GM21423 (cell line): ENCODE results near the gene PTGES3L.
"Not testable (repeated sequence)": the region's sequence is repeated elsewhere in the genome, so short reads cannot be mapped to it uniquely, and the experiment has no call there.

Experiments used
- ATAC-seq: cut with Tn5 transposase; IDR thresholded peaks from one replicate; pipeline ENCODE4 v1.9.1; 2021; ENCODE audit warnings: mild to moderate bottlenecking, moderate library complexity; ENCODE audit not compliant: unreplicated experiment

Gene PTGES3L

DNA sequence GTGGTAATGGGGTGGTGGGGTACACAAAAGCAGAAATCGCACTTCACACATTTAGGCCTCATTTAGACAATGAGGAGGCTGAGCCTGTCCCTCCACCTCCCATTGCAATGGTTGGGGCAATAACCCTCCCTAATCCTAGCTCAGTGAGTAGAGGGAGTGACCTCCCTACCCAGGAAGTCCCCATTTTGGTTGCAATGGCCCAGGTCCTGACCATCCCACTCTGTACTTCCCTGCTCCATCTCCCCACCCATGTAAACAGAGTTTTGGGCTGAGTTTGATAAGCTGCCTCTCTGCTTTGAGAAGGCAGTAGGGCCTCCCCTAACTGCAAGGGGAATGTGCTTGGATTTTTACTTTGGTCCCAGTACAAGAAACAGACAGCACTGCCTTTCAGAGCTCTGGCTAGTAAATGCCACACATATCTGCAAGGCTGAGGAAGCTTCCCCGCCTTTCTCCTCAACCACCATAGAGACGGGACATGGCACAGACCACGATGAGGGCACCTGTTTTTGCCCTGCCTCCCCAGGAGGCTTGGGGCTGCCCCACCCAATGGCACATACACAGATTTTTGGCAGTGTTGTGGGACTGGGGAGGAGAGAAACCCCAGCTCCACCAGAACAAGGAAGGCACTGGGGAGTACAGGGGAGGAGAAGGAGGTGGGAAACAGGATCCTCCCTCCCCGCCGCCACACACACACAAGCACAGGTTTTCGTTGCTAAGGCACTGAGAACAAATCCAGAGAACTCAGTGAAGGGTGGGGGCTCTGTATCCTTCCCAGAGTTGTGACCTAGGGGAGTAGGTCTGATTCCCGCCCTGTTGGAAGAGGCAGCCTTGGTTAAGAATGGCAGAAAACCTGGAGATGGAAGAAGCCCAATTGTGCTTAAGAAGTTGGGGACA is 35.0 kb upstream of the PTGES3L start:
- no peak for ATAC-seq

GRCh38 chr17:43014020-43014648 is 34.3 kb upstream of the PTGES3L start:
- ATAC-seq, result no peak

DNA sequence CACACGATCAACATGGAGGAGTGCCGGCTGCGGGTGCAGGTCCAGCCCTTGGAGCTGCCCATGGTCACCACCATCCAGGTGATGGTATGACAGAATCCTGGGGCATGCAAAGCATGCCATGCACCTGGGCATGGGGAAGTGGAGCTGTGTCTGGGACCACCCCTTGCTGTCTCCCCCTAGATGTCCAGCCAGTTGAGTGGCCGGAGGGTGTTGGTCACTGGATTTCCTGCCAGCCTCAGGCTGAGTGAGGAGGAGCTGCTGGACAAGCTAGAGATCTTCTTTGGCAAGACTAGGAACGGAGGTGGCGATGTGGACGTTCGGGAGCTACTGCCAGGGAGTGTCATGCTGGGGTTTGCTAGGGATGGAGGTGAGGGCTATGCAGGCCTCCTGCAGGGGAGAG is 33.4 kb upstream of the PTGES3L start:
- ATAC-seq, result no peak

- ATAC-seq, result no peak
These were observed 32.0 kb upstream of the PTGES3L start for GRCh38 chr17:43011728-43012472.

DNA sequence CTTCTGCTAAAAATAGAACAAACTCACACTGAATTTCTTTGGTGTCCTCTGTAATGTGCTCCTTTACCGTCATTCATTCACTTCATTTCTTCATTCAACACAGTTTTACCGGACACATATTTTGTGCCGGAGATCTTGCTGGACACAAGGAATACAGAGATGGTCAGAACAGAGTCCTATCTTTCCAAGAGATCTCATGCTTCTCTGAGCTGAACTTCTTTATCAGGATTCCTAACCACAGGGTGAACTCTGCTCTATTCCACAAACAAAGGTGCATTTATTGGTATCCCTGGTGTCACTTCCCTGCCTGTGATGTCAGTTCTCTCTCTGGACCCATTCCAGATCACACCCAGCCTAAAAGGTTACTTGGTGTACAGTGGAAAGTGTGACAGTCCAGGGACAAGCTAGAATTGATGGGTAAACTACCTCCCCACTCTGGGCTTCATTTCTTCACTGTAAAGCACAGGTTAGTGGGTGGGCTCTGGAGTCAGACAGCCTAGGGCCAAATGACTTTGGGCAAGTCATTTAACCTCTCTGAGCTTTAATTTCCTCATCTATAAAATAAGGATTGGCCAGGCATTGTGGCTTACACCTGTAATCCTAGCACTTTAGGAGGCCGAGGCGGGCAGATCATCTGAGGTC is 30.9 kb upstream of the PTGES3L start:
- ATAC-seq, result no peak

DNA sequence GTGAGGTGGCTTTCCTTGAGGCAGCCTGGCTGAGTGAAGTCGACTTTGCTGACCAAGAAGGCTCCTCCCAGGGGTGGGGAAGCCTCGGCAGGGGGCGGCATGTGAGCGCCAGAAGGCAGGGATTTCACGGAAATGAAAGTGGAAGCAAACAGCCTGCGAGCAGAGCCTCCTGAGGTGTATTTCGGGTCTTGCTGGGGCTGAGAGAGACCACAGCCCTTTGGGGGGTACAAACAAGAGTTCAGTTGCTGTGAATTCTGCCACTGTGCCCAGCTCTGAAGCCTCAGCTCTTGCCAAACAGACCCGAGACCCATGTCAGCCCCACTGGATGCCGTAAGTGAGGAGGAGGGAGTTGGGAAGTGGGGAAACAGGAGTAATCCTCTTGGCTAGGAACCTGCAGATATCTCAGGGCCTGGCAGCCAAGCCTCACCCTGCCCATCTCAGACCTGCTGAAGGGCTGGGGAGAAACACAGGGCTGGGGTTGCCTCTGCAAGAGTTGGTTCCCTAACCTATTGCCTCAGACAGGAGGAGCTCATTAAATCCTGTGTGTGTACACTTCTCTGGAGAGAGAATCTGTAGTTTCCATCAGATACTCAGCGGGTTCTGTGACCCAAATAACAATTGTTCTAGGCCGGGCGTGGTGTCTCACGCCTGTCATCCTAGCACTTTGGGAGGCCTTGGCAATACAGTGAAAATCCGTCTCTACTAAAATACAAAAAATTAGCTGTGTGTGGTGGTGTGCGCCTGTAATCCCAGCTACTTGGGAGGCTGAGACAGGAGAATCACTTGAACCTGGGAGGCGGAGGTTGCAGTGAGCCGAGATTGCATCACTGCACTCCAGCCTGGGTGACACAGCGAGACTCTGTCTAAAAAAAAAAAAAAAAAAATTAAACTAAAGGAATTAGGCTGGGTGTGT is 27.0 kb upstream of the PTGES3L start, which contains the start of gene IFI35:
Gene IFI35, plus strand, starts transcription at position 146 of the 913 bp plus-strand sequence. Its CDS starts 164 bp downstream, at position 310.
- no peak for ATAC-seq

DNA sequence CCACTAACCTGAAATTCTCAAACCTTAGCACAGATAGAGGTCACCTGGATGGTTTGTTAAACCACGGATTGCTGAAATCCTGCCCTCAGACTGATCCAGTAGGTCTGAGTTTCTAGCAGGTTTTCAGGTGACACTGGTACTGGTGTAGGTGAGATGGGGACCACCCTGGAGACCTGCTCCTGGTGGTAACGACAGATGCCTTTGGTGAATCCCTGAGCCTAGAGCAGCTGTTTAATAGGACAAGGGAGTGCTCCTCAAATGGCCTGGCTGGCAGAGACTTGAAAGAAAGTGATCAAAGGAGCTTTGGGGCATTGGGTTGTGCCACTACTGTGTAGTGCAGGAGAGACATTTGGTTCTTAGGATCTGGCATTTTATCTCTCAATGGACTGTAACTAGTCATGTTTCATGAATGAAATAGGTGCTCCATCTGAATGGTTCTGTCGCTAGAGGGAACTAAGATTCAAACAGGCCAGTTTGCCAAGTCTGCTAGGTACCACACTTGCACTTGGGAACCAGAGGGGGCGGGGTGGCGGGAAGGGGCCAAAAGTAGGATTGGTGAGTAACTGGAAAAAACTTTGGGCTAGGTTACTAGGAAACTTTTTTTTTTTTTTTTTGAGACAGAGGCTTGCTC is 23.8 kb upstream of the PTGES3L start:
- ATAC-seq, result no peak

- ATAC-seq, result not testable (repeated sequence)
These were observed 21.0 kb upstream of the PTGES3L start for GRCh38 chr17:43000894-43001293.

- ATAC-seq, result no peak
These were observed 19.2 kb upstream of the PTGES3L start for GRCh38 chr17:42999003-42999525.

DNA sequence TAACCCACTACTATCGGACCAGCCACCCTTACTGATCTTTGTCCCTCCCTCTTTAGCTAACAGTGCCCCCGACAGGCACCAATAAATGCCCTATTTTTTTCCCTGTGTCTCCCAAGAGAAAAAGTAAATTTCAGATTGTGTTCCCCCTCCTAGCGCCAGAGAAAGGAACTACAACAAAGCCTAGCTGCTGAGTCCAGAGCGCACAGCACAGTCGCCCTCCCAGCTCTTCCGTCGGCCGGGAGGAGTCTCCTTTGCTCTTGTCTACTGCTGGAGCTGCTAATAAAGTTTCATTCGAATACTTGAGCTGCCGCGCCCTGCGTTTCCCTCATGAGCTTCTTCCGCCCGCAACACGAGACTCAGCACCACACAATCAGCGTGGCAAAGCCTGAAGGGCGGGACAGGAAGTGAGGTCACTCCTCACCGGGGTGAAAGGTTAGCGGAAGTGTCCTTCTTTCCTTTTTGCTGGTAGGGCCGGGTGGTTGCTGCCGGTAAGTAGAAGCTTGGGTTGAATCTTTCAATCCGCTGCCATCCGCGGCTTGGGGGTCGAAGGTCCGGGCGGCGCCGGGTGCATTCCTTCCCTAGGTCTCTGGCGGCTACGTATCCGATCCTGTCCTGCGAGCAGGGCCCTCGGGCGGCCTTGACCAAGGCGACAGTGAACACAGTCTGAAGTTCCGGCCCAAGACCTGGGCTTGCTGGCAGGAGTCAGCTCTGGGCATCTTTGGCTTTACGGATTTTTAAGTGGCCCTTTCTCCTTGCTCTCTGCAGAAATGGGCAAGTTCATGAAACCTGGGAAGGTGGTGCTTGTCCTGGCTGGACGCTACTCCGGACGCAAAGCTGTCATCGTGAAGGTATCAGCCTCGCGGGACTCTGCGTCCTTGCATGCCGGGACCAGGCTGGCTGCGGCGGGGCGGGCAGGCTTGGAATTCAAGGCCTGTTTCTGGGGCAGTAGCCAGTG is 18.4 kb upstream of the PTGES3L start, which contains the start of gene RPL27:
Gene RPL27, plus strand, starts transcription at position 436 of the 955 bp plus-strand sequence. Its CDS starts 332 bp downstream, at position 768.
- peak; percentile 91 for ATAC-seq

GRCh38 chr17:42997390-42997983 is 17.6 kb upstream of the PTGES3L start:
- no peak for ATAC-seq

DNA sequence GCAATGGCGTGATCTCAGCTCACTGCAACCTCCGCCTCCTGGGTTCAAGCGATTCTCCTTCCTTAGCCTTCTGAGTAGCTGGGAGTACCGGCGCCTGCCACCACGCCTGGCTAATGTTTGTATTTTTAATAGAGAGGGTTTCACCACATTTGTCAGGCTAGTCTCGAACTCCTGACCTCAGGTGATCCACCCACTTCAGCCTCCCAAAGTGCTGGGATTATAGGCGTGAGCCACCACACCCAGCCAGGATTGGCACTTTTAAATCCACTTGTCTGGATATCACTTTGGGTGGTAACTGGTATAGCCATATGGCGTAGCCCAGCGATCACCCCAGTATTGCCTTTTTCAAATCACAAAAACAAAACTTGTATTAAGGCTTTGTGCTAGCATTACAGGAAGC is 14.0 kb upstream of the PTGES3L start:
- ATAC-seq, result not testable (repeated sequence)

GRCh38 chr17:42992872-42993271 is 13.0 kb upstream of the PTGES3L start:
- ATAC-seq, result no peak

GRCh38 chr17:42991471-42991870 is 11.6 kb upstream of the PTGES3L start:
- ATAC-seq, result no peak

DNA sequence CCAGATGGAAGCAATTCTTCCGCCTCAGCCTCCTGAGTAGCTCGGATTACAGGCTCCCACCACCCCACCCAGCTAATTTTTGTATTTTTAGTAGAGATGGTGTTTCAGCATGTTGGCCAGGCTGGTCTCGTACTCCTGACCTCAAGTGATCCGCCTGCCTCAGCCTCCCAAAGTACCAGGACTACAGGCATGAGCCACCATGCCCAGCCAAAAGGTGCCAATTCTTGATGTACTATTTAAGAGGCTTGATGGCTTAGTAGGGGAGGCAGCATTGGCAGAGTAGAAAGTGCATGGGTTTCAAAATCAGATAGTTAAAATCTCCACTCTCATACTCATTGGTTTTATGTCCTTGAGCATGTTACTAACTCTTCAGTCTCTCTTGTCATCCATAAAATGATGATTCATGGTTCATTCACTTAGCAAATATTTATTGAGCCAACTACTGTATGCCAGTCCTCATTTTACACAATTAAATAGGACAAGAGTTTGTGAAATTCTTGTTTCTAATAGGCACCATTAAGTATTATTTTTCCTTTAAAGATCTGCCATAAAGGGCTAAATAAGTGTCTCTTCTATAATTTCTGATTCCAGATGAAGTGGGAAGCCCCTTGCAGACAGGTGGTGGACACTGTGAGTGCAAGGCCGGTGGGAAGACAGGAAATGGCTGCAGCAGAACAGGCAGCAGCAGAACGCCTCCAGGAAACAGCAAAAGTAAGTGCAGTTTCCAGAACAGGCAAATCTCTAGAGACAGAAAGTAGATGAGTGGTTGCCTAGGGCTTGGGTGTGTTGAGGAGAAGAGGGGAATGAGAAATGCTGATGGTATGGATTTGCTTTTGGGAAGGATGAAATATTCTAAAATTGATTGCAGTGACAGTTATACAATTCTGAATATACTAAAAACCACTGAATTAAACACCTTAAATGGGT is 10.1 kb upstream of the PTGES3L start:
- ATAC-seq, result no peak

GRCh38 chr17:42989141-42989540 is 9.3 kb upstream of the PTGES3L start:
- ATAC-seq, result no peak
